Lower leg skin (tissue), 3 donors: ENCODE measurements around the gene NOM1.

Experiments
- CTCF ChIP-seq, 3 donors: fragments of 450-650 bp; IDR thresholded peaks; one replicate each; pipeline ENCODE4 v1.5.1; 2016; ENCODE audit warnings: antibody characterized with exemption in 3 of 3, mild to moderate bottlenecking in 3 of 3, moderate library complexity in 2 of 3
- POLR2A ChIP-seq, 2 donors: fragments of 450-650 bp; IDR thresholded peaks; one replicate each; pipeline ENCODE4 v1.6.1; 2016 to 2017; ENCODE audit warnings: antibody characterized with exemption in 2 of 2, mild to moderate bottlenecking in 1 of 2, moderate library complexity in 1 of 2

DNA sequence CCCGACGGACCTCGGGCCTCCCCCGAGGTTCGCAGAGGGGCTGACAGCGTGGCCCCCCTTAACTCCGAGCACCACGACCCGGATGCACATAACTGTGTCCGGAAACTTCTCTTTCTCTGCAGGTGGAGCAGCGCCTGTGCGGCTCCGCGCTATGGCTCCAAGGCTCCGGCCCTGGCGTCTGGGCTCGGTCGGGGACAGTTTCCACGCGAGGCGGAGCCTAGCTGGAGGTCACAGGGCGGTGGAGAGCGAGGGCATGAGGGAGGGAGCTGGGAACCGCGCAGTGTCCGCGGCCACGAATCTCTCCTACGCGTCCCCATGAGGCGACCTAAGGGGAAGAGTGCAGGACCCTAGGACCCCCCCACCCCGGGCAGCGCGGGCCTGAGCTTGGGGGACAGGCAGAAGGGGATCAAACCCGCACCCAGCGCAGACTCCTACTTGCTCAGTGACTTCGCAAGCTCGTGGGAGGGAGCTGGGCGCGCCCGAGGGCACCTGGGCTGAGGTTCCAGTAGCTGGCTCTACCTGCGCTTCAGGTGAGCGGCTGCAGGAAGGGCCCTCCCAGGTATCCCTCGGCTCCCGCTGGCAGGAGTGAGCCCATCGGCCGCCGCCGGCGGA lies 69.6 kb downstream of the NOM1 start:
- no peak for TF ChIP-seq CTCF (IDR thresholded peaks at IDR 0.05)
- no peak for TF ChIP-seq POLR2A (IDR thresholded peaks at IDR 0.05)
